HG02588 (cell line): ENCODE measurements around the gene PRMT9.

ENCODE experiments used
- ATAC-seq: cut with Tn5 transposase; IDR thresholded peaks from one replicate; pipeline ENCODE4 v1.9.1; 2021; ENCODE audit warnings: mild to moderate bottlenecking, moderate library complexity; ENCODE audit not compliant: unreplicated experiment

PRMT9 gene

GRCh38 chr4:147683717-147684700 is at the start of gene PRMT9:
TSS of gene PRMT9 (minus strand) at chr4:147684163. CDS start at chr4:147683987, 176 bp downstream.
- peak; percentile 99 for ATAC-seq

- ATAC-seq: peak; percentile 34
Measured at GRCh38 chr4:147732518-147733235, 48.7 kb upstream of the PRMT9 start.

GRCh38 chr4:147731580-147732517 is 47.9 kb upstream of the PRMT9 start, which contains the start of gene ARHGAP10:
TSS of gene ARHGAP10 (plus strand) at chr4:147732088. CDS start at chr4:147732302, 214 bp downstream.
- ATAC-seq: peak; percentile 72

- no peak for ATAC-seq
Measured at GRCh38 chr4:147730333-147730732, 46.4 kb upstream of the PRMT9 start.

- no peak for ATAC-seq
Measured at GRCh38 chr4:147727476-147728028, 43.6 kb upstream of the PRMT9 start.

- ATAC-seq: no peak
Measured at GRCh38 chr4:147725673-147726072, 41.7 kb upstream of the PRMT9 start.

GRCh38 chr4:147724468-147725201 is 40.7 kb upstream of the PRMT9 start:
- no peak for ATAC-seq

GRCh38 chr4:147723326-147723725 is 39.4 kb upstream of the PRMT9 start:
- ATAC-seq: no peak

- peak; percentile 90 for ATAC-seq
Measured at GRCh38 chr4:147717878-147718277, 33.9 kb upstream of the PRMT9 start.

- no peak for ATAC-seq
Measured at GRCh38 chr4:147714575-147715401, 30.8 kb upstream of the PRMT9 start.

GRCh38 chr4:147709999-147710398 is 26.0 kb upstream of the PRMT9 start:
- ATAC-seq: no peak

- ATAC-seq: no peak
Measured at GRCh38 chr4:147707892-147708672, 24.1 kb upstream of the PRMT9 start.

- ATAC-seq: no peak
Measured at GRCh38 chr4:147704846-147705245, 20.9 kb upstream of the PRMT9 start.

- ATAC-seq: no peak
Measured at GRCh38 chr4:147696866-147697265, 12.9 kb upstream of the PRMT9 start.

GRCh38 chr4:147693218-147693617 is 9.3 kb upstream of the PRMT9 start:
- no peak for ATAC-seq

- no peak for ATAC-seq
Measured at GRCh38 chr4:147691820-147692219, 7.9 kb upstream of the PRMT9 start.

- no peak for ATAC-seq
Measured at GRCh38 chr4:147689067-147689466, 5.1 kb upstream of the PRMT9 start.

GRCh38 chr4:147683188-147683591 is 773 bp downstream of the PRMT9 start:
- ATAC-seq: no peak
